ENCODE measurements around the gene REPS2. TPM values are rescaled to one million over a fixed set of nuclear protein-coding genes. Genes with fewer than 3 reads are reported as not detected.

The REPS2 gene
- total RNA-seq, 1 donor from 2014 or later, result 4.7 TPM

- Histone ChIP-seq H3K4me3 (no peak overlapping the region), H3K27ac (no peak overlapping the region), H3K27me3 (no peaks in the 10 kb centered on the region), H3K9me3 (no peaks in the 10 kb centered on the region), H3K4me1 (no peaks in the 10 kb centered on the region), H3K36me3 (no peaks in the 10 kb centered on the region)
- intact Hi-C loops (cut with DNase I), result no loop called here
- no peak for DNase-seq (ENCODE audit: low spot score in 2 of 2)
- no peak for TF ChIP-seq CTCF (IDR thresholded peaks at IDR 0.05)
Measured at GRCh38 chrX:16916561-16916960, 29.9 kb upstream of the REPS2 start.

- Histone ChIP-seq H3K9me3 (no peaks in the 10 kb centered on the region), H3K27ac (no peak overlapping the region), H3K4me3 (no peak overlapping the region), H3K4me1 (no peaks in the 10 kb centered on the region), H3K27me3 (no peaks in the 10 kb centered on the region), H3K36me3 (no peaks in the 10 kb centered on the region)
- no peak for TF ChIP-seq CTCF (IDR thresholded peaks at IDR 0.05)
- no peak for DNase-seq (ENCODE audit: low spot score in 2 of 2)
- intact Hi-C loops (cut with DNase I), result no loop called here
Measured at GRCh38 chrX:16917120-16917519, 29.3 kb upstream of the REPS2 start.

GRCh38 chrX:16918979-16919378, 27.5 kb upstream of the REPS2 start:
- H3K4me3 ChIP-seq, result no peak overlapping the region
- DNase-seq (ENCODE audit: low spot score in 2 of 2), result no peak
- no peaks in the 10 kb centered on the region for H3K36me3 ChIP-seq
- H3K9me3 ChIP-seq, result no peaks in the 10 kb centered on the region
- H3K27me3 ChIP-seq, result no peaks in the 10 kb centered on the region
- no peaks in the 10 kb centered on the region for H3K4me1 ChIP-seq
- no peak for TF ChIP-seq CTCF (IDR thresholded peaks at IDR 0.05)
- intact Hi-C loops (cut with DNase I), result no loop called here
- no peak overlapping the region for H3K27ac ChIP-seq

GRCh38 chrX:16920075-16920474, 26.4 kb upstream of the REPS2 start:
- TF ChIP-seq CTCF (IDR thresholded peaks at IDR 0.05), result no peak

GRCh38 chrX:16923157-16923556, 23.3 kb upstream of the REPS2 start:
- intact Hi-C loops (cut with DNase I), result no loop called here
- no peaks in the 10 kb centered on the region for H3K36me3 ChIP-seq
- H3K4me1 ChIP-seq, result no peaks in the 10 kb centered on the region
- H3K27ac ChIP-seq, result no peak overlapping the region
- no peaks in the 10 kb centered on the region for H3K9me3 ChIP-seq
- H3K4me3 ChIP-seq, result no peak overlapping the region
- TF ChIP-seq CTCF (IDR thresholded peaks at IDR 0.05), result no peak
- no peak for DNase-seq (ENCODE audit: low spot score in 2 of 2)
- no peaks in the 10 kb centered on the region for H3K27me3 ChIP-seq

More at GRCh38 chrX:16920075-16920474, 26.4 kb upstream of the REPS2 start:
- Histone ChIP-seq H3K36me3 (no peaks in the 10 kb centered on the region), H3K9me3 (no peaks in the 10 kb centered on the region), H3K4me1 (no peaks in the 10 kb centered on the region), H3K27ac (no peak overlapping the region), H3K4me3 (no peak overlapping the region), H3K27me3 (no peaks in the 10 kb centered on the region)
- DNase-seq (ENCODE audit: low spot score in 2 of 2), result no peak
- intact Hi-C loops (cut with DNase I), result no loop called here
